ENCODE data around the gene SLC9C1.

Gene SLC9C1

DNA sequence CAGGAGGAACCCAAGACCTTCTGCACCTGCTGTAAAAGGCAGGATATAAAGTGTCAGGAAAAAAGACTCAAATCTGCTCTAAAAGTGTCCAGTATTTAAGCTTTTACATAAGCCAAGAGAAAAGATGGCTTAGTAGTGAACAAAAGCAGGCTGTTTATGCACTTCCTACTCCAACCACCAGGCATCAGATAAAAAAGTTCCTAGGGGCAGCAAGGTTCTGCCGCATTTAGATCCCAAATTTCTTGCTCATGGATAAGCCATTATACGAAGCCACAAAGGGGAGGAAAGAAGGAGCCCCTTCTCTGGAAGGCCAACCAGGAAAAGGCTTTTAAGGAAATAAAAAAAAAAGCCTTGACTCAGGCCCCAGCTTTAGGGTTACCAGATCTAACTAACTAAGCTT is 10.6 kb upstream of the SLC9C1 start:
- no peak for DNase-seq

- DNase-seq: no peak
Measured at GRCh38 chr3:112303764-112304325, 9.8 kb upstream of the SLC9C1 start.

- DNase-seq: no peak
Measured at GRCh38 chr3:112302881-112303763, 9.1 kb upstream of the SLC9C1 start.

GRCh38 chr3:112302150-112302830 is 8.3 kb upstream of the SLC9C1 start:
- no peak for DNase-seq

- DNase-seq: no peak
Measured at GRCh38 chr3:112298781-112299180, 4.8 kb upstream of the SLC9C1 start.

- no peak for DNase-seq
Measured at GRCh38 chr3:112297714-112298113, 3.7 kb upstream of the SLC9C1 start.

DNA sequence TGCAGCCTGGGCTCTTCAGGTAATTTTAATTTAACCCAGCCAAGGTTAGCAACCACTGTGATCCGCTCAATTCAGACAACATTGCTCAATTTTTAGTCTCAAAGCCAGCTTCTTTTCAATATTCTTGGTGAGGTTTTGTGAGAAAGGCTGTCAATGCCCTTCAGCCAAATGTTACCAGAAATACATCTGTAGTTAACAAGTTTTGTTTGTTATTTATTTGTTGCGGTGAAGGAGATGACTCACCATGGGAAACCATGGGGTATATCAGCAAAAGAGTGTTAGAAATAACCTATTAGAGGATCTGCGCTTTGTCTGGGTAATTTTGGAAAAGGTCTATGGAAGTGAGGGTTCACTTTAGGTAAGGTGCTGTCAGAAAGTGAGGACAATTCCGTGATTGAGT is 5.0 kb downstream of the SLC9C1 start:
- no peak for DNase-seq

GRCh38 chr3:112280266-112280665 is 13.8 kb downstream of the SLC9C1 start:
- no peak for DNase-seq

- no peak for DNase-seq
Measured at GRCh38 chr3:112273536-112273935, 20.5 kb downstream of the SLC9C1 start.

- no peak for DNase-seq
Measured at GRCh38 chr3:112261742-112262141, 32.3 kb downstream of the SLC9C1 start.

- DNase-seq: no peak
Measured at GRCh38 chr3:112260563-112260962, 33.5 kb downstream of the SLC9C1 start.

DNA sequence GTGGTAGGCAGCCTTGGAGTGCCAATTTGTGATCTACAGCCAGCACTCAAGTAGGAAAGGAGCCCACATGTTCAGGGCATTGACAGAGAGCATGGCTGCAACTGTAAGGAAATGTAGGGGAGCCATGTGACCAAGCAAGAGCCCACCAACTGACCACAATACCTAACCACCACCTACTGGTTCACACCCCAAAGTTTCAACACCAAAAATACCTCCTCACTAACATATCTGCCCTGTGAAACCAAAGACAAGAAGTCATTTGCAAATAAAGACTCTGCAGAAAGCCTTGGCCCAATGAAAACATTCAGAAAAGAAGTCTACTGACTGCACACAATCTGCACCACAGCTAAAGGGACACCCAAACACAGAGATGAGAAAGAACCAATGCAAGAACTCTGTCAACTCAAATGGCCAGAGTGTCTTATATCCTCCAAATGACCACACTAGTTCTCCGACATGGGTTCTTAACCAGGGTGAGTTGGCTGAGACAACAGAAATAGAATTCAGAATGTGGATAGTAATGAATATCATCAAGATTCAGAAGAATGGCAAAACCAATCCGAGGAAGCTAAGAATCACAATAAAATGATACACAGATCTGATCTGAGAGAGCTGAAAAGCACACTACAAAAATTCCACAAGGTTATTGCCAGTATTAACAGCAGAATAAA is 40.6 kb downstream of the SLC9C1 start:
- no peak for DNase-seq

- DNase-seq: no peak
Measured at GRCh38 chr3:112247900-112248299, 46.1 kb downstream of the SLC9C1 start.

DNA sequence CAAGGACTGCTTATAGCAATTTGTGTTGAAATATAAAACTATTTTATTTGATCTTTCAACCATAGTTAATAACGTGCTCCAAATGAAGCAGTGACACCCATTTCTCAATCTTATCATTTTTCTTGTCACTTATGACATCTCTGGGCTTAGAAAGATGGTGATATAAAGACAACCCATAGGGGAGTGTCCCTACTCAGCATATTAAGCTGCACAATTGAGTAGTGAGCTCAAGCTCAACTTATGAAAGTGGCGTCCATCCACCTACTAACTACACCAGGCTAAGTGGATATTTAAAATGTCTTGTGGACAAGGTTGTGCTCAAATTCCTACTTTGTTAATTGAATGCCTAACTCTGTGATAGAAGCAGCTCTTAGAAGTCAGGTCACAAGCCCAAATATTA is 46.7 kb downstream of the SLC9C1 start:
- no peak for DNase-seq

DNA sequence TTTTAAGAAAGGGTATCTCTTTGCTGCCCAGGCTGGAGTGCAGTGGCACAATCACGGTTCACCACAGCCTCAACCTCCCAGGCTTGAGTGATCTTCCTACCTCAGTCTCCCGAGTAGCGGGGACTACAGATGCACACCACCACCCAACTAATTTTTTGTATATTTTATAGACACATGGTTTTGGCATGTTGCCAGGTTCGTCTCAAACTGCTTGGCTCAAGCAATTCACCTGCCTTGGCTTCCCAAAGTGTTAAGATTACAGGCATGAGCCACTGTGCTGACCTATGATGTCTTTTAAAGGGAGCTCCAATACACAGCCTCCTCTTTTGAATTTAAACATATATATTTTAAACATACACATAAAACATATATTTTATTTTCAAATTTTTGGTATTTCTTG is 60.9 kb downstream of the SLC9C1 start:
- DNase-seq: no peak

GRCh38 chr3:112231727-112232126 is 62.3 kb downstream of the SLC9C1 start:
- DNase-seq: no peak

- no peak for DNase-seq
Measured at GRCh38 chr3:112230033-112230432, 64.0 kb downstream of the SLC9C1 start.

GRCh38 chr3:112228786-112229185 is 65.2 kb downstream of the SLC9C1 start:
- no peak for DNase-seq

- no peak for DNase-seq
Measured at GRCh38 chr3:112200317-112200666, 93.7 kb downstream of the SLC9C1 start.

- DNase-seq: no peak
Measured at GRCh38 chr3:112199622-112200316, 94.2 kb downstream of the SLC9C1 start.

GRCh38 chr3:112197131-112197530 is 96.9 kb downstream of the SLC9C1 start:
- no peak for DNase-seq

GRCh38 chr3:112187300-112187699 is 106.7 kb downstream of the SLC9C1 start:
- DNase-seq: no peak
